OCI-LY7 (cell line): Measurements from ENCODE around the gene LAIR2.

Source experiments
- CTCF ChIP-seq: fragments of 200-600 bp; sonication (generic); conservative IDR thresholded peaks from 2 replicates; pipeline ENCODE4 v1.5.1; 2014; ENCODE audit warnings: mild to moderate bottlenecking, antibody characterized with exemption, low read length, moderate library complexity, mixed read lengths
- EZH2phosphoT487 ChIP-seq: fragments of 200-600 bp; sonication (generic); IDR thresholded peaks from 2 replicates; pipeline ENCODE4 v1.6.1; 2018; ENCODE audit warnings: low read depth, borderline replicate concordance, mild to moderate bottlenecking, mixed run types, antibody characterized with exemption, low read length, moderate library complexity, mixed read lengths

GRCh38 chr19:54530866-54531265 is 28.2 kb downstream of the LAIR2 start:
- TF ChIP-seq CTCF (no peak), EZH2phosphoT487 (no peak)
